ENCODE measurements around the gene ACTG1.

The ACTG1 gene

DNA sequence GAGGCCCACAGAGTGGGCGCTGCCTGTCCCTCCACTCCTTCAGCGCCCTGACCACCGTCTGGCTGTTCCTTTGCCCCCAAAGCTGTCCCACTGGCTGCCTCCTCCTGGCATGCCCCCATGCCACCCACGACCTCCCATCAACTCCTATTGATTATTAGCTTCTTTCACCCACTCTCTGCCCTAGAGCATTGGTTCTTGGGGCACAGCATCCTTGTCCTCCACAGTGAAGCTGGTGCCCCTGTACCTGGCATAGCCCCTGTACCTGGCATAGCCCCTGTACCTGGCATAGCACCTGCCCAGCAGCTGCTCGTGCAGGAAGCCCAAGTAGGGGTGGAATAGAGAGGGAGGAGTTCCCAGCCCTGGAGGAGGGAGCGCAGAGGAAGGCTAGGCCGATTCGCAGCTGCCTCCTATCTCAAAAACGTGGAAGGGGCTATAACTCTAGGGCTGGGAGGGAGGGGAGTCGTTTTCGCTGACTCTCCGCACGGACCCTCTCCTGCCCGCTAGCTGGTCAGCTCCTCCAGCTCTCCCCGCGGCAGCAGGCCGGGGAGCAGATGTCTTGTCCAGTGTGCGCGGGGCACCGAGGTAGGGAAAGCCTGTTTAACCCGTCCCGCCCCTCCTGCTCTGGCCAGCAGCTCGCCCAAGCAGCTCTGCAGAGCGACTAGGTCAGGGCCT lies 5.7 kb upstream of the ACTG1 start:
- DNase-seq (ENCODE audit: low read depth): no peak

- DNase-seq (ENCODE audit: low read depth): no peak
Measured at GRCh38 chr17:81517339-81518112, 4.9 kb upstream of the ACTG1 start.

DNA sequence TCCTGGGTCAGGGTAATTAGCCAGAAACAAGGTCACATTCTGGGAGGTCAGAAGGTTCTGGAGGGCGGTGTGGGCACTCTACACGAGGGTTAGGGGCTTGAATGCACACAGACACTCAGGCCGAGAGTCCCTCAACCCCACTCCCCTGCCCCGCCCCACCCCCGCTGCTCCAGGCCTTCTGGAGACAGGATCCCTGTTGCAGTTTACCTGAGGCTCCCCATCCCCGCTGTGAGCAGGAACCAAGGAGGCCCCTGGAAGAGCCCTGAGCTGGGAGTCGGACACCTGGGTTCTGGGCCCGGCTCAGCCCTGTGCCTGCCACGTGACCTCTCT lies 4.4 kb upstream of the ACTG1 start:
- no peak for DNase-seq (ENCODE audit: low read depth)

DNA sequence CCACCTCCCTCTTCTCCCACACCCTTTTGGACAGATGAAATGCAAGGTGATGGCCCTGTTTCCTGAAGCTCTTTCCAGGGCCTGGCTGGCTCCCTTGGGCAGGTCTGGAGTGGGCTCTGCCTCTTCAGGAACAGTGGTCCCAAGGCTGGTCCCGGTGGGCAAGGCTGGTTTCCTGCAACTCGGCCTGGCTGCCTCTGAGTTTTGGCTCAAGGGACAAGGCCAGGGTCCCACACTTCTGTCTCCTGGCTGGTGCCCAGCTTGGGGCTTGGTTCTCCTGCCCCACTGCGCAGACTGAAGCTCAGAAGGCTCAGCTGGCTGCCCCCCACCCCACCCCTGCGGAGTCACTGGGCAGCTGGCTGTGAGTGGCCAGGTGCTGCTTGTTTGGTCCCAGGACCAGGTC lies 3.8 kb upstream of the ACTG1 start:
- DNase-seq (ENCODE audit: low read depth): no peak

DNA sequence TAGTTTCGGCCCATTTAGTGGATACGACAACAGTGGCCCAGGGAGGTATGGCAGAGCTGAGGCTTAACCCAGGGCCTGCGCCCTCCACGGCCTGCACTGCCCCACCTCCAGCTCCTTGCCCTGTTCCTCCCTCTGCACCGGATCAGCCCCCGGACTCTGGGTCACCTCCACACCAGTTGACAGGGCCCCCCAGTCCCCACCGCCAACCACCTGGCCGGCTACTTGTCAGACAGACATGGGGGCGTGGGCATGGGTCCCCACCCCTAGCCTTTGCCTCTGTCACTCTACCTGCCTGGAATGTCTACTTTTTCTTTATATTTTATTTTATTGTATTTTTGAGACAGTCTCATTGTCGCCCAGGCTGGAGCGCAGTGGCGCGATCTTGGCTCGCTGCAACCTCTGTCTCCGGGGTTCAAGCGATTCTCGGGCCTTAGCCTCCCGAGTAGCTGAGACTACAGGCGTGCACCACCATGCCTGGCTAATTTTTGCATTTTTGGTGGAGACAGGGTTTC lies 3.0 kb upstream of the ACTG1 start:
- DNase-seq (ENCODE audit: low read depth): no peak

DNA sequence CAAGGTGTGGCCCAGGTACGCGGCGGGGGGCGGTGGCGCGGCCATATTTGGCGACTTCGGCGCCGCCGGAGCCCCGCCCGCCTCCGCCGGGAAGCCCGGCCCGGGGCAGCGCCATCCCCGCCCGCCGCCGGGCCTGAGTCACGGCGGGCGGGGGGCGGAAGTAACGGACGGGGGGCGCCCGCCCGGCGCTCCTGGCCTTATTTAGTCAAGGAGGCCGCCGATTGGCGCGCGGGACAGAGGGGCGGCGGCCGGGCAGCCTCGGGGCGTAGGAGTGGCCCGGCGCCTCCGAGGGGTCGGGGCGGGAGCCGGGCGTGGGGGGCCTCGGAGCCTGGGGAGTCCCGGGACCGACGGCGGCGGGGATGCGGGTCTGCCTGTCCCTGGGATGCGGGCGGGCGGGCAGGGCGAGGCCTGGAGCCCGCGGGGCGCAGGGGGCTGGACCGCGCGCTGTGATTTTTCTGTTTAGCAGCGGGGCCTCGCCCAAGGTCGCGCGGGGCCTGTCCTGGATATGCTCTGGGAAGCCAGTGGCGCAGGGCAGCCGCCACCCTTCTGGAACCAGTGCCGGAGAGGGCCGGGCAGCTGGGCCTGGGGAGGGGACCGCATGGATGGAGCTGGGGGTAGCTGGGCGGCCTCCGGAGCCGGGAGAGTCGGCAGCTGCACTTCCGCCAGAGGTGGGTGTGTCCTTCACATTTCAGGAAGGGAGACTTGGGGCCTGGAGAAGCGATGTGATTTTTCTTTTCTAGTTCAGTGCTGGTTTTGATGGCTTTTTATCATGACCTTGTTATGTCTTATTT lies 2.3 kb upstream of the ACTG1 start:
- DNase-seq (ENCODE audit: low read depth): no peak

- no peak for DNase-seq (ENCODE audit: low read depth)
Measured at GRCh38 chr17:81514489-81514738, 1.8 kb upstream of the ACTG1 start.

GRCh38 chr17:81513753-81514488 lies 1.3 kb upstream of the ACTG1 start:
- no peak for DNase-seq (ENCODE audit: low read depth)

DNA sequence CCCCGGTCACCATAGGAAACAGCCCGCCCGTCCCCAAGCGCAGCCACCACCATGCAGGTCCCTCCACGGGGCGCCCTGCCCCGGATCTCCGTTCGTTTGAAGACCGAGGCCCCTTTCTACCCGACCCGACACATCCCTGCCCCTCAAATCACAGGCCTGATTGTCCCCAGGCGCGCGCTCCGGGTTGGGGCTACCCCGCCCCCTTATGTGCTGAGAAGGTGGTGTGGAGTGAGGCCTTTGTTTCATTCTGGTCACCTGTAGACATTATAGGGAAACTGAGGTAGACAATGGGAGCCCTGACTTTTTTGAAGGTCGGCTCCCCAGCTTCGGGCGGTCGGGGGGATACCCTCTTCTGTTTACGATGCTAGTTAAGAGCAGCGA lies 763 bp upstream of the ACTG1 start:
- no peak for DNase-seq (ENCODE audit: low read depth)

DNA sequence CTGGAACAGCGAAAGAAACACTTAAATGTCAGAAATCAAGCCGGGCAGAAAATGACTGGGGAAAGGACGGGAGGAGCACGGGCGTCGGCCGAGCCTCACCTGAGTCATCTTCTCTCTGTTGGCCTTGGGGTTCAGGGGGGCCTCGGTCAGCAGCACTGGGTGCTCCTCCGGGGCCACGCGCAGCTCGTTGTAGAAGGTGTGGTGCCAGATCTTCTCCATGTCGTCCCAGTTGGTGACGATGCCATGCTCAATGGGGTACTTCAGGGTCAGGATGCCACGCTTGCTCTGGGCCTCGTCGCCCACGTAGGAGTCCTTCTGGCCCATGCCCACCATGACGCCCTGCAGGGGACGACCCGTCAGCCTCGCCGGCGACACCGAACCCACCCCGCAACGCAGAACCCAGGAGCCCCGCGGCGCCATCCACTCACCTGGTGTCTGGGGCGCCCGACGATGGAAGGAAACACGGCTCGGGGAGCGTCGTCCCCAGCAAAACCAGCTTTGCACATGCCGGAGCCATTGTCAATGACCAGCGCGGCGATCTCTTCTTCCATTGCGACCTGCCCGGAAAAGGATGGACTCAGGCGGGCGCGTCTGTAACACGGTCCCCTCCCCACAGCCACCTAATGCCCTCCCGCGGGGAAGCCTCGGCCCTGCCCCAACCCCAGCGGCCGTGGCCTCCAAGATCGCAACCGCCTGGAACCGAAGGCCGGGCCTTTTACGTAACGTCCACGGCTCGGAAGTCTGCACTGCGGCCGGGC lies 616 bp downstream of the ACTG1 start:
- DNase-seq (ENCODE audit: low read depth): no peak

GRCh38 chr17:81511554-81511803 lies 1.1 kb downstream of the ACTG1 start:
- DNase-seq (ENCODE audit: low read depth): no peak

GRCh38 chr17:81510785-81511553 lies 1.6 kb downstream of the ACTG1 start:
- no peak for DNase-seq (ENCODE audit: low read depth)

GRCh38 chr17:81509972-81510784 lies 2.4 kb downstream of the ACTG1 start:
- DNase-seq (ENCODE audit: low read depth): no peak

DNA sequence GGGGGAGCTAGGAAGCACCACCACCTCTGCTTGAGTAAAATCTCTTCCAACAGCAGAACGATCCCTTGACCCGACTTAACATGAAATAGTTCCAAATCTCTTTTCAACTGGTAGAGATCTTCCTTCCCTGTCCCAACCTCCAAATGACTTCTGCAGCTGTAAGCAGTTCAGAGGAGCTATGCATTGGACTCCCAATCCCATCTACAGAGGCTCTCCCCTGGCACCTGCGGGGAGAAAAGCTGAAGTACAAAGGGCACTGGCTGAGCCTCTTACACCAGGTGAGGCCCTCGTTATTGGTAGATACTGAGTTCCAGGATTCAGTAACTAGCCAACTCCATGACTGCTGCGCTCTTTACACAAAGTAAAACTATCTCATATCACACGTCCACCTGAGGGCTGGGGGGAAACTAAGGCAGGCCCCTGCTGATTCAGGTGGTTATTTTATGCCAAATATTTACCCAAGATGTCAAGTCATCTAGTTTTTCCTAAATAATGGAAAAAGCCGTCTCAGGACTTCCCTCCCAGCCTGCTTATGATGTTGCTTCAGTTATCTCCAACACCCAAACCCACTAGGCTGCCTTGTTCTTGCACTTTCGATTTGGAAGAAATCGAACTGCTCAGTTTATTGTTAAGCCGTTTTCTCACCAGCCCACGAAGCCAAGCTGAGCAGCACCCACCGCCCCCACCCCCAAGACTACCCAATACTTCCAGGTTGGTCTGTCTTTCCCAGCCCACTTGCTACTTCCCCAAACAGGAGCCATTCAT lies 3.2 kb downstream of the ACTG1 start:
- no peak for DNase-seq (ENCODE audit: low read depth)

- no peak for DNase-seq (ENCODE audit: low read depth)
Measured at GRCh38 chr17:81508639-81509206, 3.9 kb downstream of the ACTG1 start.

GRCh38 chr17:81503619-81504018 lies 9.0 kb downstream of the ACTG1 start:
- no peak for DNase-seq (ENCODE audit: low read depth)

DNA sequence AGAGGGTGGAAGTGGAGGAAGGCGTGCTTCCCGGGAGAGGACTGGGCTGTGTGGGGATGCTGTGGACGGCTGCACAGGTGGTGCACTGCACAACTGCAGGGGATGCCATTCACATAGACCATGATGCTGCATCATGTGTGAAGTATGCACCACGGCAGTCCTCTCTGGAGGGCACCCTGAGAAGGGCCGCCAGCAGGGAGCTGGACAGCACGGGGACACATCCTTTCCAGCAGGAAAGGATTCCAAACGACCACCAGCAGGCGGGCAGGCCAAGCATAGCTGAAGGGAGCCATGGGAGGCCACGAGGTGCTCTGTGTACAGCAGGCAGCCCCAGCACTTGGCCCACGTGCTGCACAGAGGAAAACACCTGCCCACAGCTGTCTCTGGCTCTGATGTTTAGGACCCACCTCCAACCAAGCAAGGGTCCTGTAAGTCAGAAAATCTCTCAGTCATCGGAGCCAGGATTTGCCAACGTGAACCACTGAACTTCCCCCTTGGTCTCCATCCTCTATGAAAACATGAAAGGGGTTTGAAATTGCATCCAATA lies 10.1 kb downstream of the ACTG1 start:
- DNase-seq (ENCODE audit: low read depth): no peak

- DNase-seq (ENCODE audit: low read depth): no peak
Measured at GRCh38 chr17:81500047-81500446, 12.6 kb downstream of the ACTG1 start.

DNA sequence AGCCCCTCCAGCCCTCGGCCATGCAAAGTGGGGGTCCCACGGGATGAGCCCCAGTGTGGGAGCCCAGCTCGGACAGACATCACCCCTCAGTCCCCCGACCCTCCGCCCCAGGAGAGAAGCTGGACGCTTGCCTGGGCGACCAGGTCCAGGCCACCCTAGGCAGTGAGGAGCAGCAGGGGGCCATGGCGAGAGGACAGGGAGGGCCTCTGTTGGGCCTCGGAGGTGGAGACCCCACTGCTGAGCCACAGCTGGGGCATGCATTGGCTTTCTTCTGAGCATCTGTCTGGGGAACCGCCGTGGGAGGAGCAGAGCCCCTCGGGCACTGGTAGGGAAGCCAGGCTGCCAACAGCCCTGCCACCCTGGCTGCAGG lies 13.0 kb downstream of the ACTG1 start:
- no peak for DNase-seq (ENCODE audit: low read depth)

All from stimulated activated CD8-positive, alpha-beta memory T cell treated with anti-CD3 and anti-CD28 coated beads, Interleukin-7, amount 100 ng/mL, for 24 hours (primary cell).